Smooth muscle cell (in vitro differentiated cells): Measurements from ENCODE around the gene ATP5MC3. TPM values are rescaled to one million over a fixed set of nuclear protein-coding genes. Genes with fewer than 3 reads are reported as not detected.
"Not testable (repeated sequence)": the region's sequence is repeated elsewhere in the genome, so short reads cannot be mapped to it uniquely, and the experiment has no call there.

ENCODE experiments used
- DNase-seq: peaks from one replicate; lab custom pipeline; 2025; ENCODE audit not compliant: unreplicated experiment; lab: John Stamatoyannopoulos, UW
- H2AFZ ChIP-seq: fragments of 200-600 bp; sonication (generic); 2 replicates; pipeline ENCODE4 v1.6.0; 2016; ENCODE audit warnings: antibody characterized with exemption, low read depth, mild to moderate bottlenecking
- H3F3A ChIP-seq: fragments of 200-600 bp; sonication (generic); 2 replicates; pipeline ENCODE4 v1.6.0; 2017; ENCODE audit warnings: antibody characterized with exemption, low read depth
- H3K27ac ChIP-seq: fragments of 200-600 bp; sonication (generic); 2 replicates; pipeline ENCODE4 v1.5.1; 2016; ENCODE audit warnings: low read depth, mild to moderate bottlenecking
- H3K27me3 ChIP-seq: fragments of 200-600 bp; sonication (generic); 2 replicates; pipeline ENCODE4 v1.6.1; 2016; ENCODE audit warnings: low read depth, mild to moderate bottlenecking
- H3K36me3 ChIP-seq: fragments of 200-600 bp; sonication (generic); 2 replicates; pipeline ENCODE4 v1.5.1; 2016; ENCODE audit warnings: low read depth
- H3K4me1 ChIP-seq: fragments of 200-600 bp; sonication (generic); 2 replicates; pipeline ENCODE4 v1.5.1; 2016; ENCODE audit warnings: low read depth
- H3K4me2 ChIP-seq: fragments of 200-600 bp; sonication (generic); 2 replicates; pipeline ENCODE4 v1.6.0; 2016; ENCODE audit warnings: mild to moderate bottlenecking
- H3K4me3 ChIP-seq: fragments of 200-600 bp; sonication (generic); 2 replicates; pipeline ENCODE4 v1.5.1; 2016; ENCODE audit warnings: mild to moderate bottlenecking
- H3K79me2 ChIP-seq: fragments of 200-600 bp; sonication (generic); 2 replicates; pipeline ENCODE4 v1.6.0; 2016; ENCODE audit warnings: low read depth, mild to moderate bottlenecking
- H3K9ac ChIP-seq: fragments of 200-600 bp; sonication (generic); 2 replicates; pipeline ENCODE4 v1.6.0; 2016; ENCODE audit warnings: low read depth
- H3K9me3 ChIP-seq: fragments of 200-600 bp; sonication (generic); replicated peaks from 2 replicates; pipeline ENCODE4 v1.5.1; 2016; ENCODE audit warnings: low read depth
- H4K20me1 ChIP-seq: fragments of 200-600 bp; sonication (generic); 2 replicates; pipeline ENCODE4 v1.6.0; 2016; ENCODE audit warnings: low read depth
- WGBS: methylation state at CpG from one replicate; pipeline ENCODE4 v1.1.7; 2016; ENCODE audit warnings: low lambda C conversion rate; 5-methylcytosine and 5-hydroxymethylcytosine counted together
- polyA plus RNA-seq: library from polyadenylated mRNA; unstranded; fragments of >200 nt; fragmentation: Nextera tagmentation; extraction: Ambion mirVana; gene quantifications from 2 replicates; pipeline ENCODE4 v1.2.1, GENCODE V29; 2016
- total RNA-seq: library from RNA; depleted of rRNA; stranded (reverse); fragments of >200 nt; gene quantifications from 2 replicates; pipeline ENCODE4 v1.2.3, GENCODE V29; 2014
- TF ChIP-seq, protein P1 (sequence below): fragments of 200-600 bp; sonication (generic); IDR thresholded peaks from 2 replicates; pipeline ENCODE4 v1.5.1; 2017; ENCODE audit warnings: borderline replicate concordance, mild to moderate bottlenecking, antibody characterized with exemption; ENCODE audit not compliant: insufficient read depth, poor library complexity, severe bottlenecking

The ATP5MC3 gene
- total RNA-seq: 204 and 251 TPM in 2 replicates
- polyA plus RNA-seq: 452 and 519 TPM in 2 replicates

DNA sequence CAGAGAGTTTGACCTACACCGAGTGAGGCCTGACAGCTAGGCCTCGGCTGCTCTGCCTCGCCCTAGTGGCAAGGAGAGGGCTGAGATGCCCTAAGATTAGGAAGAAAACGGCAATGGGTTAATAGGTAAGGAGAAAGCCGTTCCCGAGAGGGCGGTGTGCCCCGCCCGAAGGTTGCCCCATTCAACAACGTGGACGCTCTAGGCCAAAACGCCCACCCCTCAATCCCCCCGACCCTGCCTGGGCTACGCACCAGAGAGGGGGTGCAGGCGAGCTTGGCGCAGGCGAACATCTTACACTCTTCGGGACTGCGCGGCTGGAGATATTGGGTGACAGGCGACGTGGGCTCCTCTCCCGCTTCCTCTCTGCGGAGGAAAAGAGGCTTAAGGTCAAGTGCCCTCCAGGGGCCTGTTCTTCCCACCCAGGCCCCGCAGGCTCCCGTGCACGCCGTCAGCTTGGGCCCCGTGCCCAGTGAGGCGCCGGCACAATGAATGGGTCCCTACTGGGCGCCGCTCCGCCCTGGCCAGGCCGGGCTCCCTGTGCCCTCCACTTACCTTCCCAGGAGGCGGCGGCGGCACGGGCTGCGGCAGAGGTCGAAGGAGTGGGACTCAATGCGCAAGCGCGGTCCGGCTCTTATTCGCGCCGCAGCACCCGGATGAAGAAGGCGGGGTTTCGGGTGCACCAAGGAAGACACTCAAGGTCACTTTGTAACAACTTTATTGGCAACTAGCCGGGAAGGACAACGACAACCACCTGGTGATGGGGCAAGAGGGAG, at the start of gene ATP5MC3:
TSS of gene ATP5MC3 (minus strand) at position 607 of the 773 bp plus-strand sequence. CDS start at position 290, 317 bp downstream.
- WGBS: under 1% methylated on average over 53 of the region's 53 CpGs
- Histone ChIP-seq H3K79me2 (peaks cover 30% of the 10 kb centered on the region), H3K9me3 (no peaks in the 10 kb centered on the region), H3K9ac (peak within 1 kb of the TSS; percentile 94), H3K4me1 (peaks cover 11% of the 10 kb centered on the region), H3K27me3 (no peaks in the 10 kb centered on the region), H4K20me1 (peaks cover 36% of the 10 kb centered on the region), H3K27ac (peak within 1 kb of the TSS; percentile 59), H3K36me3 (peaks cover 21% of the 10 kb centered on the region), H2AFZ (peak within 1 kb of the TSS; percentile 99), H3K4me3 (peak within 1 kb of the TSS; percentile 89), H3K4me2 (peak within 1 kb of the TSS; percentile 98), H3F3A (peaks cover 5% of the 10 kb centered on the region)
- peak; percentile 54 for DNase-seq
- TF ChIP-seq, protein P1, sequence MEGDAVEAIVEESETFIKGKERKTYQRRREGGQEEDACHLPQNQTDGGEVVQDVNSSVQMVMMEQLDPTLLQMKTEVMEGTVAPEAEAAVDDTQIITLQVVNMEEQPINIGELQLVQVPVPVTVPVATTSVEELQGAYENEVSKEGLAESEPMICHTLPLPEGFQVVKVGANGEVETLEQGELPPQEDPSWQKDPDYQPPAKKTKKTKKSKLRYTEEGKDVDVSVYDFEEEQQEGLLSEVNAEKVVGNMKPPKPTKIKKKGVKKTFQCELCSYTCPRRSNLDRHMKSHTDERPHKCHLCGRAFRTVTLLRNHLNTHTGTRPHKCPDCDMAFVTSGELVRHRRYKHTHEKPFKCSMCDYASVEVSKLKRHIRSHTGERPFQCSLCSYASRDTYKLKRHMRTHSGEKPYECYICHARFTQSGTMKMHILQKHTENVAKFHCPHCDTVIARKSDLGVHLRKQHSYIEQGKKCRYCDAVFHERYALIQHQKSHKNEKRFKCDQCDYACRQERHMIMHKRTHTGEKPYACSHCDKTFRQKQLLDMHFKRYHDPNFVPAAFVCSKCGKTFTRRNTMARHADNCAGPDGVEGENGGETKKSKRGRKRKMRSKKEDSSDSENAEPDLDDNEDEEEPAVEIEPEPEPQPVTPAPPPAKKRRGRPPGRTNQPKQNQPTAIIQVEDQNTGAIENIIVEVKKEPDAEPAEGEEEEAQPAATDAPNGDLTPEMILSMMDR: peak; percentile 5

GRCh38 chr2:175228601-175229000, 47.1 kb upstream of the ATP5MC3 start:
- H3K9me3 ChIP-seq, H3K9ac ChIP-seq, H3K4me2 ChIP-seq, H3K27ac ChIP-seq, H3K79me2 ChIP-seq, H4K20me1 ChIP-seq, H2AFZ ChIP-seq, DNase-seq, H3K4me3 ChIP-seq, H3K4me1 ChIP-seq, H3F3A ChIP-seq, H3K36me3 ChIP-seq: not testable (repeated sequence)
- H3K27me3 ChIP-seq: peaks cover 45% of the 10 kb centered on the region
- 74% methylated on average over 4 of the region's 4 CpGs for WGBS

- H3K4me3 ChIP-seq: no peak overlapping the region
- no peak overlapping the region for H3K9ac ChIP-seq
- peaks cover 3% of the 10 kb centered on the region for H3K4me1 ChIP-seq
- H3K27ac ChIP-seq: no peak overlapping the region
- no peak overlapping the region for H3K4me2 ChIP-seq
- no peaks in the 10 kb centered on the region for H4K20me1 ChIP-seq
- DNase-seq: no peak
- no peaks in the 10 kb centered on the region for H3K9me3 ChIP-seq
- H3F3A ChIP-seq: no peaks in the 10 kb centered on the region
- H3K27me3 ChIP-seq: peaks cover 49% of the 10 kb centered on the region
- no peaks in the 10 kb centered on the region for H3K36me3 ChIP-seq
- H3K79me2 ChIP-seq: no peaks in the 10 kb centered on the region
- TF ChIP-seq, protein P1: no peak
- H2AFZ ChIP-seq: no peak overlapping the region
Measured at GRCh38 chr2:175228179-175228578, 46.7 kb upstream of the ATP5MC3 start.

- Histone ChIP-seq H3K9ac (no peak overlapping the region), H3K4me2 (no peak overlapping the region), H3K9me3 (no peaks in the 10 kb centered on the region), H2AFZ (no peak overlapping the region), H3K4me3 (no peak overlapping the region), H3F3A (no peaks in the 10 kb centered on the region), H3K79me2 (no peaks in the 10 kb centered on the region), H3K27me3 (peaks cover 57% of the 10 kb centered on the region), H4K20me1 (no peaks in the 10 kb centered on the region), H3K27ac (no peak overlapping the region), H3K4me1 (no peaks in the 10 kb centered on the region), H3K36me3 (no peaks in the 10 kb centered on the region)
- TF ChIP-seq, protein P1: no peak
- 96% methylated on average over 1 of the region's 1 CpG for WGBS
- no peak for DNase-seq
Measured at GRCh38 chr2:175227393-175227792, 45.9 kb upstream of the ATP5MC3 start.
